Endothelial cell of umbilical vein (primary cell): ENCODE data around the gene TMEM45B. TPM values are rescaled to one million over a fixed set of nuclear protein-coding genes. Genes with fewer than 3 reads are reported as not detected.
"Not testable (repeated sequence)": the region's sequence is repeated elsewhere in the genome, so short reads cannot be mapped to it uniquely, and the experiment has no call there.

Experiments used
- BruUV-seq: library from RNA; stranded (reverse); fragments of 400-500 nt; replicated peaks from 2 replicates; lab custom pipeline; 2021; lab: Mats Ljungman, UMichigan
- CTCF ChIA-PET: fragments of 300-600, 350-600 bp; sonication (Branson Sonifier 250); formaldehyde crosslinking; loops from one replicate; lab custom pipeline; 2021; ENCODE audit warnings: antibody characterized with exemption, inconsistent platforms; lab: Charles Lee
- POLR2A ChIA-PET: fragments of 300-600, 350-600 bp; sonication (Branson Sonifier 250); formaldehyde crosslinking; loops from one replicate; lab custom pipeline; 2021; ENCODE audit warnings: antibody characterized with exemption, inconsistent platforms; lab: Charles Lee
- DNase-seq: peaks from one replicate; pipeline ENCODE4 v3.0.0-alpha.2; 2011; ENCODE audit warnings: low read depth, low spot score
- FAIRE-seq: peaks from 2 replicates; lab custom pipeline; 2011; peaks lifted over from hg19 to GRCh38; lab: Jason Lieb, UNC
- H2AFZ ChIP-seq: 2 replicates; pipeline ENCODE4 v1.6.0; 2012; ENCODE audit warnings: low read depth, low read length, control low read depth, inconsistent platforms
- H3K27ac ChIP-seq: 2 replicates; pipeline ENCODE4 v1.5.1; 2011; ENCODE audit warnings: low read depth, mild to moderate bottlenecking, control low read depth, low read length, moderate library complexity; ENCODE audit not compliant: insufficient read depth
- H3K27me3 ChIP-seq, 2 experiments: 2 replicates each; pipeline versions ENCODE4 v1.6.0 to v1.6.1; 2011; ENCODE audit warnings: low read length in 2 of 2, mixed read lengths in 1 of 2; ENCODE audit not compliant: control insufficient read depth in 2 of 2, insufficient read depth in 2 of 2
- H3K36me3 ChIP-seq, 2 experiments: 2 replicates in 1 of 2; 3 replicates in 1 of 2; pipeline ENCODE4 v1.5.1; 2011; ENCODE audit warnings: low read length in 2 of 2, mild to moderate bottlenecking in 1 of 2, moderate library complexity in 1 of 2; ENCODE audit not compliant: control insufficient read depth in 2 of 2, insufficient read depth in 2 of 2; ENCODE audit errors: extremely low read depth in 1 of 2
- H3K4me1 ChIP-seq: 3 replicates; pipeline ENCODE4 v1.5.1; 2011; ENCODE audit warnings: mild to moderate bottlenecking, low read length; ENCODE audit not compliant: control insufficient read depth, insufficient read depth; ENCODE audit errors: extremely low read depth
- H3K4me2 ChIP-seq: 2 replicates; pipeline ENCODE4 v1.6.1; 2011; ENCODE audit warnings: low read length, control low read depth, mixed read lengths; ENCODE audit not compliant: insufficient read depth
- H3K4me3 ChIP-seq, 3 experiments: fragments of 200-600 bp in 1 of 3; sonication (generic), shearing (Covaris generic) in 1 of 3; replicated peaks in 1 of 3; 2 replicates each; pipeline ENCODE4 v1.5.1; 2011 to 2016; ENCODE audit warnings: control low read depth in 3 of 3, low read length in 3 of 3, mild to moderate bottlenecking in 2 of 3, inconsistent platforms in 1 of 3, low read depth in 1 of 3, moderate library complexity in 1 of 3; ENCODE audit not compliant: insufficient read depth in 1 of 3
- H3K79me2 ChIP-seq: 2 replicates; pipeline ENCODE4 v1.6.0; 2012; ENCODE audit warnings: low read length, inconsistent platforms; ENCODE audit not compliant: control insufficient read depth, insufficient read depth
- H3K9ac ChIP-seq: replicated peaks from 2 replicates; pipeline ENCODE3; 2011; ENCODE audit warnings: low read length, control low read depth; ENCODE audit not compliant: insufficient read depth; ENCODE audit errors: extremely low read depth
- H3K9me1 ChIP-seq: replicated peaks from 3 replicates; pipeline ENCODE4 v1.6.0; 2011; ENCODE audit warnings: mild to moderate bottlenecking, low read length; ENCODE audit not compliant: control insufficient read depth, insufficient read depth; ENCODE audit errors: extremely low read depth
- H3K9me3 ChIP-seq: replicated peaks from 2 replicates; pipeline ENCODE4 v1.5.1; 2012; ENCODE audit warnings: low read length, inconsistent platforms; ENCODE audit not compliant: control insufficient read depth, insufficient read depth
- H4K20me1 ChIP-seq: replicated peaks from 2 replicates; pipeline ENCODE3; 2011; ENCODE audit warnings: mild to moderate bottlenecking, low read length; ENCODE audit not compliant: control insufficient read depth, insufficient read depth; ENCODE audit errors: extremely low read depth
- EZH2 ChIP-seq: IDR thresholded peaks from 2 replicates; pipeline ENCODE4 v1.6.1; 2012; ENCODE audit warnings: borderline replicate concordance, low read depth, mild to moderate bottlenecking, moderate library complexity, low read length, inconsistent platforms; ENCODE audit not compliant: severe bottlenecking
- FOS ChIP-seq: IDR thresholded peaks from 2 replicates; pipeline ENCODE4 v1.6.1; 2011; ENCODE audit warnings: mild to moderate bottlenecking, low read length, moderate library complexity, borderline replicate concordance; ENCODE audit not compliant: insufficient read depth
- GATA2 ChIP-seq: IDR thresholded peaks from 2 replicates; pipeline ENCODE4 v1.7.0; 2011; ENCODE audit warnings: low read depth, mild to moderate bottlenecking, moderate library complexity, mixed read lengths, low read length; ENCODE audit not compliant: insufficient read length, insufficient read depth
- POLR2A ChIP-seq: IDR thresholded peaks from 2 replicates; pipeline ENCODE4 v1.6.1; 2012; ENCODE audit warnings: low read depth, mild to moderate bottlenecking, control low read depth, low read length
- dilution Hi-C: fragments of 300-500 bp; cut with MboI; formaldehyde crosslinking; loops from one replicate; pipeline ENCODE4 v1.15.0; 2019; ENCODE audit warnings: low sequenced_read_pairs; ENCODE audit not compliant: extremely low pct_ligation_motif_present
- intact Hi-C: fragments of 100-400 bp; cut with micrococcal nuclease; formaldehyde crosslinking; loops from one replicate; pipeline ENCODE4 v1.10.0; 2022
- polyA plus RNA-seq, 4 experiments: library from polyadenylated mRNA; depleted of rRNA in 3 of 4; stranded (reverse) in 3 of 4; unstranded in 1 of 4; fragments of >200 nt; gene quantifications; 2 replicates each; pipeline versions ENCODE4 v1.2.1 to v1.2.3, GENCODE V29; 2011 to 2012; ENCODE audit warnings: missing spikeins in 1 of 4
- total RNA-seq: library from RNA; stranded (reverse); gene quantifications from 2 replicates; pipeline ENCODE4 v1.2.3, GENCODE V29; 2021
- TF ChIP-seq, protein P1 (sequence below): IDR thresholded peaks from 2 replicates; pipeline ENCODE4 v1.6.1; 2011; ENCODE audit not compliant: insufficient read depth, insufficient read length

Gene TMEM45B
- total and polyA plus RNA-seq, 2 donors (not counting 3 experiments of a cell fraction or from before 2014, with no cell fraction given) = 0.08 TPM; not detected in 1

DNA sequence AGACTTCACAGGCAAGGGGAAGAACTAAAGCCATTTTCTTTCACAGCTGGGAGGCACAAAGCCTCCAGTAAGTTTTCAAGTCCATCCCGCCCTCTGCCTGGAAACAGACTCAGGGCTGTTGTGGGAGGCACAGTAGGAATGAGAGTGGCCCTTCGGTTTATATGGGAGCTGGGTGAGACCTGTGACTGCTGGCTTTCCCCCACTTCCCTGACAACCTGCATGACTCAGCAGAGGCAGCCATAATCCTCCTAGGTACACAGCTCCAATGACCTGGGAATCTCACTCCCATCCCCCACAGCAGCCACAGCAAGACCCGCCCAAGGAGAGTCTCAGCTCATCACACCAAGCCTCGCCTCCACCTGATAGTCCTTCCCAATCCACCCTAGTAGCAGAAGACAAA, 12.1 kb upstream of the TMEM45B start:
- ChIA-PET POLR2A (no interaction called here), CTCF (no interaction called here)
- no TSS peak for BruUV-seq
- Histone ChIP-seq H3K9me3 (no peaks in the 10 kb centered on the region), H4K20me1 (no peaks in the 10 kb centered on the region), H3K9ac (no peak overlapping the region), H3K36me3 (no peaks in the 10 kb centered on the region), H3K9me1 (no peaks in the 10 kb centered on the region), H3K4me3 (no peak overlapping the region), H3K79me2 (no peaks in the 10 kb centered on the region), H3K27me3 (peaks cover 0 to 2% of the 10 kb centered on the region in 2 experiments), H2AFZ (no peak overlapping the region), H3K27ac (no peak overlapping the region), H3K4me2 (no peak overlapping the region), H3K4me1 (no peaks in the 10 kb centered on the region)
- dilution Hi-C loops = no loop called here
- DNase-seq (no peak), FAIRE-seq (no peak)
- no peak for TF ChIP-seq EZH2
- TF ChIP-seq GATA2 = no peak
- intact Hi-C loops = no loop called here

DNA sequence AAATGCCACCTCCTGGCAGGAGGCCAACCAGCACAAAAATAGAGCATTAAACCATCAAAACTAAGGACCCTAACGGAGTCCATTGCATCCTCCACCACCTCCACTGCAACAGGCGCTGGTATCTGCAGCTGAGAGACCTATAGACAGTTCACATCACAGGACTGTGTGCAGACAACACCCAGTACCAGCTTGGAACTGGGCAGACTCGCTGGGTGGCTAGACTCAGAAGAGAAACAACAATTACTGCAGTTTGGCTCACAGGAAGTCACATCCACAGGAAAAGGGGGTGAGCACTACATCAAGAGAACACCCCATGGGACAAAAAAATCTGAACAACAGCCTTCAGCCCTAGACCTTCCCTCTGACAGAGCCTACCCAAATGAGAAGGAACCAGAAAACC, 11.6 kb upstream of the TMEM45B start:
- Histone ChIP-seq H3K27ac (no peak overlapping the region), H3K4me1 (no peaks in the 10 kb centered on the region), H4K20me1 (no peaks in the 10 kb centered on the region), H3K9ac (no peak overlapping the region), H3K79me2 (no peaks in the 10 kb centered on the region), H3K4me3 (no peak overlapping the region), H3K9me1 (no peaks in the 10 kb centered on the region), H3K27me3 (peaks cover 0 to 2% of the 10 kb centered on the region in 2 experiments), H3K36me3 (no peaks in the 10 kb centered on the region), H3K9me3 (no peaks in the 10 kb centered on the region), H2AFZ (no peak overlapping the region), H3K4me2 (no peak overlapping the region)
- FAIRE-seq = no peak
- DNase-seq = no peak
- BruUV-seq = no TSS peak
- ChIA-PET CTCF (no interaction called here), POLR2A (no interaction called here)
- intact Hi-C loops = no loop called here
- dilution Hi-C loops = no loop called here
- no peak for TF ChIP-seq POLR2A
- no peak for TF ChIP-seq GATA2
- TF ChIP-seq, protein P1, sequence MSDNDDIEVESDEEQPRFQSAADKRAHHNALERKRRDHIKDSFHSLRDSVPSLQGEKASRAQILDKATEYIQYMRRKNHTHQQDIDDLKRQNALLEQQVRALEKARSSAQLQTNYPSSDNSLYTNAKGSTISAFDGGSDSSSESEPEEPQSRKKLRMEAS = no peak
- TF ChIP-seq EZH2 = no peak
- no peak for TF ChIP-seq FOS

DNA sequence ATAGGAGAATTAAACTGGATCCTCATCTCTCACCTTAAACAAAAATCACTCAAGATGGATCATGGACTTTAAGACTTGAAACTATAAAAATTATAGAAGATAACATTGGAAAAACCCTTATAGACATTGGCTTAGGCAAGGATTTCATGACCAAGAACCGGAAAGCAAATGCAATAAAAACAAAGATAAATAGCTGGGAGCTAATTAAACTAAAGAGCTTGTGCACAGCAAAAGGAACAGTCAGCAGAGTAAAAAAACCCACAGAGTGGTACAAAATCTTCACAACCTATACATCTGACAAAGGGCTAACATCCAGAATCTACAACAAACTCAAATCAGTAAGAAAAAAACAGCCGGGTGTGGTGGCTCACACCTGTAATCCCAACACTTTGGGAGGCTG, 7.4 kb upstream of the TMEM45B start:
- intact Hi-C loops, CTCF ChIA-PET, FAIRE-seq: not testable (repeated sequence)

More for the DNA sequence above, 7.4 kb upstream of the TMEM45B start:
- H3K4me1 ChIP-seq, H3K9ac ChIP-seq, DNase-seq, H3K27me3 ChIP-seq, H3K9me1 ChIP-seq, H3K4me3 ChIP-seq, H4K20me1 ChIP-seq, H3K79me2 ChIP-seq, H3K36me3 ChIP-seq, H3K9me3 ChIP-seq, H3K27ac ChIP-seq, H2AFZ ChIP-seq, BruUV-seq, dilution Hi-C loops, H3K4me2 ChIP-seq: not testable (repeated sequence)
- POLR2A ChIA-PET = interaction anchor here (0.6 kb wide), 1 partner anchor 694 kb away, joined by 3 read pairs; no protein-coding TSS in a partner anchor
